Stimulated activated CD4-positive, alpha-beta T cell treated with anti-CD3 and anti-CD28 coated beads, Interleukin-1b, Interleukin-23, amount 100 ng/mL, for 1 hour (primary cell): ENCODE measurements around the gene GFRA4.
A peak's percentile ranks its signal among the peaks of the same experiment; 100 is the strongest.

Experiments used
- DNase-seq, 2 donors: peaks; one replicate each; pipeline ENCODE4 v3.0.0-alpha.2; 2020; ENCODE audit warnings: low read depth in 2 of 2

GFRA4 gene, protein sequence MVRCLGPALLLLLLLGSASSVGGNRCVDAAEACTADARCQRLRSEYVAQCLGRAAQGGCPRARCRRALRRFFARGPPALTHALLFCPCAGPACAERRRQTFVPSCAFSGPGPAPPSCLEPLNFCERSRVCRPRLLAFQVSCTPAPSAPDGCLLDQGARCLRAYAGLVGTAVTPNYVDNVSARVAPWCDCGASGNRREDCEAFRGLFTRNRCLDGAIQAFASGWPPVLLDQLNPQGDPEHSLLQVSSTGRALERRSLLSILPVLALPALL

DNA sequence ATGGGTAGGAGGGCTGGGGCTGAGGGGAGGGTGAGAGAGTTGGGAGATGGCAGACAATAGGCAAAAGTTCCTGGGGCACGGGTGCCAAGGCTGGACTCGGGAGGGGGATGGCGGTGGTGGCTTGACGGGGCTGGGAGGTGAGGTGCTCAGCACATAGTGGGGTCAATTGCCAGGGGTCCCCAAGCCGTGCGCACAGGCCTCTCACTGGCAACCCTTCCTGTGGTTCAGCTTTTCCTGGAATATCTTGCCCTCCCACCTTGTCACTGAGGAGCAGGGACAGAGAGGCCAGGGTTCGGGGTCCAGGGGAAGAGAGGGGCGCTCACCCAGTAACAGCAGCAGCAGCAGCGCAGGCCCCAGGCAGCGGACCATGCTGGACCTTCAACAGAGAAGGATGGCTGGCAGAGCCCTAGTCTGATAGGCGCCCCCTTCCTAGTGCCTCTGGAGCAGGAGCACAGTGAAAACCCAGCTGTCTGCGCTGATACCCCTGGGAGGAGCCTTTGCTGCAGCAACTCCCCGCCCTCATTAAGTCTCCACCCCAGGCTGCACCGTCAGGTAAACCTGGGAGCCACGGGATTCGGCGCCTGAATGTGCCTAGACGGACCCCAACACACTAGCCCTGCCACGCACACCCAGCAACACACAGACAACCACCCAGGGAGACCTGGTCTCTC, at the start of gene GFRA4:
TSS of gene GFRA4 (minus strand) at position 369 of the 671 bp plus-strand sequence. CDS start at position 369, 0 bp downstream.
- DNase-seq = no peak

DNA sequence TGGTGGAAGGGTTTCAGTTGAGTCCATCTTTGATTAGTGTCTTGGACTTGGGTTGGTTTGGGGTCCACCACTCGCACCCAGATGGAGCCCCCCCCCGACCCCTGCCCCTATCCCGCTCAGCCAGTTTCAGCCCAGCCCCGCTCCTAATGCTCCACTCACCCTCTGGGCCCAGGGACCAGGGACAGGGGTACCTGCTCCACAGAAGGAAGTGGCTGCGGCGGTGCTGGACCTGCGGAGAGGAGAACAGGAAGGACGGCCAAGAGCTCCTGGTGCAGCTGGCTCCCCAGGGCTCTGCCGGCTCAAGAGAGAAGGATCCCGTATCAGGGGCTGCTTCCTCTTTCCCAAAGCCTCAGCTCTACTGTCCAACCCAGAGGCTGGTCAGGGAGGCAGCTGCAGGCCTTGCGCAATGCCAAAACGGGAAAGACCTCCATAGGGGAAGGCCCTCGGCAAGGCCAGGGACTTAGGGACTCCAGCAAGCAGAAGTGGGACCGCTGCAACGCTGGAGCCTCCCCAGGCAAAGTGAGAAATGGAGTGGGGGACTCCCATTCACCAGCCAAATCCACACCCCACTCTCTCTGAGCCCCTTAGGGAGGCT, 49.2 kb upstream of the GFRA4 start, which contains the start of gene SIGLEC1:
TSS of gene SIGLEC1 (minus strand) at position 322 of the 595 bp plus-strand sequence. CDS start 5,472 bp downstream, outside the sequence.
- no peak for DNase-seq

DNA sequence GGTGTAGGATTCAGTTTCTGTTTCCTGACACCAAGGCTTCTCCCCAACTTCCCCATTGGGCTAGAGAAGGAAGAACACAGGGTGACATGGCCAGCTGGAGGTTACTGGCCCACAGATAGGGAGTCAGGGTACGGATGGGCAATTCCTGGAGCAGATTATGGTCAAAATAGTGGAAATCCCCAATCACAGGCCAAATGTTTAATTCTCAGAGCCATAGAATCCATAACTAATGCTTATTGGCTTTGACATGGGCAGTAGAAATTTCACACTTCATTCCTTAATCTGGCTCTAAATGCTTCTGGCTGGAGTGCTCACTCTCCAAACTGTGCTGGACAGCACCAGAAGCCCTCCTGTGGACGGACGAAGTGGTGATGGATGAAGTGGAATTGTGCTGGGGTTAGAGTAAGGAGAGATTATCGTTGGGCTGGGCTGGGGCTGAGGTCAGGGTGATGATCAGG, 48.3 kb upstream of the GFRA4 start:
- no peak for DNase-seq

DNA sequence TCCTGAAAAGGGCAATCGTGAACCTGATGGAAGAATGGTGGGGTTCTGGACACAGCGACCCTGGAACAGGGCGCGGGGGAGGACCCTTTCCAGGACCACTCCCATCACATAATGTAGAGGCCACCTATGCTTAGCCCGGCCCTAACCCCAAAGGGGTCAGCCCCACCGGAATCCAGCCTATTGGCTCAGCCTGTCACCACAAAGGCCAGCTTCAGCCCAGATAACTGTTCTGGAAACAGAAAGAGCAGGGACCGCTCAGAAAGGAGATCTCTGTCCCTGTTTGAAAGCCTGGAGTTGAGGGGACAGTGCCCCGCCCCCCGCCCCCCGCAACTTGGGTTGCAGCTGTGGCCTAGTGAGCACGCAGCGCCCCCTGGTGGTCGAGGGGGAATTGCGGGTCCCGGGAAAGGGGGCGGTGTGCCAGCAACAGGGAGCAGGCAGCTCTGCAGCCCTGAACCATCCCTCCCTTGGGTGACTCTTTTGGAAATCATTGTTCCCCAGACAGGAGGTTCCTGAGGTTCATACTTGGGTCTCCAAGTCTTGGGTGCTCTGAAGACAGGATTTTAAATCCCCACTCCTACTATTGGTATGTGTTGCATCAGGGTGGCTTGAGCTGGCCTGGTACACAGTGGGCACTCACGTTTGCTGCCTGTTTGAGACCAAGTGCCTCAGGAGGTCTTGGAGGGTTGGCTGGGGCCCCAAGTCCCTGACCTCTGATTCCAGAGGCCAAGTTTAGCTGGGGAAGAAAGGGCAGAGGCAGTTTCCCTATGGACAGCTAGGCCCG, 47.7 kb upstream of the GFRA4 start:
- peak; percentile 45 to 74 for DNase-seq

DNA sequence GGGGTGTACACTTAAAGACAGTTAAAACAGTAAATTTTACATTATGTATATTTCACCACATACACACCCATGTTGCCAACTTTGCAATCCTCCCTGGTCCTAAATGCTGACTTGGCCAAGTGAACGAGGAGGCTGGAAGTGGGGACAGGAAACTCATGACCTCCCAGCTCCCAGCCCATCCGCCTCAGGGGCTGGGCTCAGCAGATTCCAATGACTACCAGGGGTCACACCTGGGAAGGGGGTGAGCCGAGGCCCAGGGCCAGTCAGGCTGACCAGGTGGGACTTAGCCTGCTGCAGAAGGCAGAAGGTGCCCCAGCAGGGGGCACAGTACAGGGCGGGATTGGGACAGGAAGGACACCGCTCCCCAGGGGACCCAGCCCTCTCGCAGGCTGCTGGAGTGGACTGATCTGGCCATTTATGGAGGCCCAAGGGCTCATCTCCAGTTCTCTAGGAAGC, 46.8 kb upstream of the GFRA4 start:
- DNase-seq = no peak

DNA sequence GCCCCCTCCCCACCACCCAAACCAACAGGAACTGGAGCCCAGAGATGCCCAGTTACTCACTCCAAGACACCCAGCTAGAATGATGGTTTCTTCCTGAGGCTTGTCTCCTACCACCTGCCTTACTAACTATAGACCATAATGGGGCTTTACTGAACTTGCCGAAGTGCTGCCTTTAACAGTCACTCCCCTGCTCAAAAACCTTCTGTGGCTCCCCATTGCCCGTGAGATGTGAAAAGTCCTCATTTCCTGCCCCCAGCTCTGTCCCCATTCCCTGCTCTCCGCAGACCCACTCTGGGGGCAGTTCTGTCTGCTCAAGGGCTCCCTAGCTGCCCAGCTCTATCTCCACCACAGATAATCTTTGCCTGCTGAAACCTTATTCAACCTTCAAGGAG, 44.3 kb upstream of the GFRA4 start:
- DNase-seq = no peak

DNA sequence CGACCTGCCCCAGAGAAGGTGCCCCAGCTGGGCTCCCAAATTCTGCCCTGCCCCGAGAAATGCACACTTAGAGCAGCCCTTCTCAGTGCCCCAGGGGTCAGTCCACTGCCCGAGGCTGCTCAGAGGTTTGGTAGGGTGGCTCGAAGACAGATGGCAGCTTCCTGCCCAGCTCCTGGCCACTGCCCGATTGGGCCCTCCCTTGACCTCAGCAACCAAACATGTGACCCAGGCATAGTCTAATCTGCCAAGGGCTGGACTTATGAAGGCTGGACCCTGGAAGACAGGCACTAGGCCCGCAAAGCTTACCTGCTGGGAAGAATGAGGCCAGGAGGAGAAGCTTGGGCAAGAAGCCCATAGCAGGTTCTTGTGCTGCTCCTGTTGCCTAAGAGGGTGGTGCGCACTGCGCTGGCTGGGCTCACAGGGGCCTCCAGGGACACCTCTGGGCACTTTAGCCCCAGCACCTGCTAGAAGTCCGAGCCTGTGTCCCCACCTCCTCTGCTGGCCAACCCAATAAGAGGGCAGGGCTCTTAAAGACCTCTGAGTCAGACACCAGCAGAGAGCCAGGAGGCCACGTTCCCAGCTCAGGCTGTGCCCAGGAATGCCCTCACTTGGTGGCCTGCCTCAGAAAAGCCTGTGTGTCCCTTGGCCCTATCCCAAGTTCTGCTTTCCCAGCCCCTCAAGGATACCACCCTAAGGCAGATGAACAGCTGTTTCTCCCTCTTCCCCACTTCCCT, 43.7 kb upstream of the GFRA4 start:
- no peak for DNase-seq

DNA sequence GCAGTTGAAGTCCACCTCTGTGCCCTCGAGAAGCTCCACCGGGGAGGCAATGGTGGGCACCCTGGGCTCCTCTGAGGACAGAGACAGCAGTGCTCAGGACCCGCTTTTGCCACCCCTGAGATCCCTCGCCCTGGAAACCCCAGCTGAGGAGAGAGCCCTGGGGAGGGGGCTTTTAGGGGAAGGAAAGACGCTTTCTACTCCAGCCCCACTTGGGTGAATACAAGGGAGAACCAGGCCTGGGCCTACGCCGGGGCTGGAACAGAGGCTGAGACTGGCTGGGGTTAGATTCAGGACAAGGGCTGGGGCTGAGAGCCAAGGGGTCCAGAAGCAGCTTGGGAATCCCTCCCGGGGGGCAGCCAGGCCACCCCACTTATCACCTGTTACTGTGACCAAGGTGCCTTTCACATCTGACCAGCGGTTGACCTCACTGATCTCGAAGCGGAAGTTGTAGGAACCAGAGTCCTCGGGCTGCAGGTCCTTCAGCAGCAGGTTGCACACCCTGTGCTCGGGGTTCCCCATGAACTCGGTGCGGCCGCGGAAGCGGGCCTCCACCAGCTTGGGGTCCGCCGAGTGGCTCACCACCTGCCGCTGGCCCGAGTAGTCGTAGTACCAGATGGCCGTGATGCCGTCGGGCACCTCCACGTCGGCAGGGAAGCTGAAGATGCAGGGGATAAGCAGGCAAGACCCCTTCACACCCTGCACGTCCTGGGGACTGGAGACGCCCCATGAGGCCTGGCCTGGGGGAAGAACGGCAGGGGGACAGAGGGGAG, 43.0 kb upstream of the GFRA4 start:
- DNase-seq = no peak

DNA sequence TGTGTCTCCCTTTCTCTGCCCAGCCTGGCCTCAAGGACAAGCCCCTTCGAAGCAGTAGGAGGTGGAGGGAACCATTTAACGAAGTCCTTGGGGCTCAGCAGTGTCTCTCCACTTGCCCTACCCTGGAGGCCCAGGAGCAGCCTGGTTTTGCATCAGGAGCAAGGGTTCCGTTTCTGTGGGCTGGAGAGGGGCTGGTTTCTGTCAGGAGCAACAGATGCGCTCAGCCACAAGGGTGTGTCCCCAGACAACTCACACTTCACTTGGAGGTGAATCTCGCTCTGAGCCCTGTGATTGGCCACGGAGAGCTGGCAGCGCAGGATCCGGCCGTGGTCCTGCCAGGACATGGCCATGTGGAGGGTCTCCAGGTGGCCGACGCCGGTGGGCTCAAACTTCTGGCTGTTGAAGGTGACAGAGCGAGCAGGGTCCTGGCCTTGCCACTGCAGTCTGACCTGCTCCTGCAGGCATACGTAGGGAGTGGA, 42.3 kb upstream of the GFRA4 start:
- DNase-seq = no peak

DNA sequence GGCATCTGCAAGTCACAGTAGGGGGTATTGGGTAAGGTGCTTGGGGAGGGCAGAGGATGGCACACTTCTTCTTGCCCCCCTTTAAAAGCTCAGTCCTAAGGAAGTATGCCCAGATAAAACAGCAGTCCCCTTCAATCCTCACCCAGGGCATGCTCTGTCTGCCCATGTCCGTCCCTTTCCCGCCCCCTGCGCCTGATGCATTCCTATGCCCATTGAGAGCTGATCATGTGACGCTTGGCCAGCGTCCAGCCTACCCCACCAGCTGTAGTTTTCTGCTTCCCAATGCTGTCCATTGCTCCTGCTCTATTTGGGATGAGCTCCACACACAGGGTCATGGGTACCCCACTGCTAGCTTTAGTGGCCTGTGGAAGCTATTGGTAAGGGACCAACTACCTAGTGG, 40.9 kb upstream of the GFRA4 start:
- DNase-seq = no peak

DNA sequence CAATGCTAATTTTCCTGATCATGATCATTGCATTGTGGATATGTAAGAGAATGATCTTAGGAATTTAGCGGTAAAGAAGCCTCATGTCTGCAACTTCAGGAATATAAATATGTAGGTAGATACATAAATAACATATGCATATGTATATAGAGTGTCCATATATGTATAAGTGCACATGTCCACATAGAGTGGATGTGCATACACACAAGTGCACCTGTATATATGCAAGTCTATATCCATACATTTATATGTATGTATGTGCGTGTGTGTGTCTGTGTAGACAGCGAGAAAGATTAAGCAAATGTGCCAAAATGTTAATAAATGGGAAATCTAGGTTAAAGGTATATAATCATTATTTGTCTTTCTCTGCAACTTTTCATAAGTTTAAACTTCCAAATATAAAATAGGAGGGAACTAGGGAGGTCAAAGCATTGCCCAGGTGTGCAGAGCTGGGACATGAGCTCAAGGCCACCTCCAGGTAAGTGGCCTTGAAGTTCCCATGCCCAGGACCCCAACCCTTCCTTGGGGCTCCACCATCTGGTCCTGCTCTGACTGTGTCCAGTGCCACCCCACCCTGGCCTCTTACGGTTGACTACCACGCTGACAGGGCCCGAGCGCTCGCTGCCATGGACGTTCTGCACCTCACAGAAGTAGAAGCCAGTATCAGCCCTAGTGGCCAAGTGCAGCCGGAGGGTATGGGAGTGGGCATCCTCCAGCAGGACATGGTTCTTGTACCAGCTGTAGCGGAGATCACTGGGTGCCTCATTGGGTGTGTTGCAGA, 39.6 kb upstream of the GFRA4 start:
- no peak for DNase-seq

DNA sequence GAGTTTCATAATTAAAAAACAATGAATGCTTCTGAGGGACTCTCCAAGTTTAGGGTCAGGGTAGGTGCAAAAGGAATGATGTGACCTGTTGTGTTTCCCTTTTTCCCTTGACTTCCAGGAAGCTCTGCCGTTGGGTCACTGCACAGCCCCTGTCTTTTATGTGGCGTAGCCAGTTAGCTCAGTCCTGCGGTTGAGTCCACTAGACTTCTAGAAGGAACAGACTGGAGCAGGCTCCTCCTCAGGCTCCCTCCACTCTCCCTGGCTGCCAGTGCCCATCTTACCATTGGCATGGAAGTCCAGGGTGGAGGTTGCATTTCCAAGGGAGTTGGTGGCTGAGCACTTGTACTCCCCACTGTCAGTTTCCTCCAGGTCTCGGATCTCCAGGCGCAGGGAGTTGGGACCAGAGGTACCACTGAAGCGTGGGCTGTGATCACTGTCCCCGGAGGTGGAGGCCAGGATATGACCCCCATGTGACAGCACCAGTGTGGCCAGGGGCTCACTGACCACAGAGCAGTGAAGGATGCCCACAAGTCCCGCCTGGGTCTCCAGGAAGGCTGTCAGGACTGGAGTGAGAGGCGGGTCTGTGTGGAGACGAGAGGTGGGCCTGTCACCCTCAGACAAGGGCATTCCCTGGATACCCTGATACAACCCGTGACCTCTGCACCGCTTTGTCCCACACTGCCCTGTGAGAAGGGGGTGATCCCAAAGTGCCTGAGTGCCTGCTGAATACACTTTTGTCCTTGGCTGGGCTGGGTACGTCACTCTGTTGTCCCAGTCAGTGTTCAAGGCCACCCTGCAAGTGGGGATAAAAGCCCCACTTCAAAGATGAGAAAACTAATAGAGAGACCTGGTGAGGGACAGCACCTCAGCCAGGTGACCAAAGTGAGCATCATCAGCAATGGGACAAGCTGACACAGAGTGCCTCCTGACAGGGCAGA, 38.1 kb upstream of the GFRA4 start:
- no peak for DNase-seq

DNA sequence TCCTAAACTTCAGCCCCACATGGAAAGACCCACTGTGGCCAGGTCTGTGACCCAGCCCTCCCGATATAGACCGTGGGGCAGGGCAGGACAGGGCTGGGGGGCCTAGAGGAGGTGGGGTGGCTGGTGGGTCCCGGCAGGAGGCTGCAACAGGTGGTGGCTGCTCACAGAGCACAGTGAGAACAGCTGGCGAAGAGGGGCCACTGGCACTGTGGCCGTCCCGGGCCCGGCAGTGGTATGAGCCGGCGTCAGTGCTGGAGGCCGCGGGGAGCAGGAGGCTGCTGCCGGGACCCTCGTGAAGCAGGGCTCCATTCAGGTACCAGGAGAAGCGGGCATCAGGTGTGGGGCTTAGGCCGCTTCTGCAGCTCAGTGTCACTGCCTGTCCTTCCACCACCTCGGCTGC, 35.8 kb upstream of the GFRA4 start:
- no peak for DNase-seq

DNA sequence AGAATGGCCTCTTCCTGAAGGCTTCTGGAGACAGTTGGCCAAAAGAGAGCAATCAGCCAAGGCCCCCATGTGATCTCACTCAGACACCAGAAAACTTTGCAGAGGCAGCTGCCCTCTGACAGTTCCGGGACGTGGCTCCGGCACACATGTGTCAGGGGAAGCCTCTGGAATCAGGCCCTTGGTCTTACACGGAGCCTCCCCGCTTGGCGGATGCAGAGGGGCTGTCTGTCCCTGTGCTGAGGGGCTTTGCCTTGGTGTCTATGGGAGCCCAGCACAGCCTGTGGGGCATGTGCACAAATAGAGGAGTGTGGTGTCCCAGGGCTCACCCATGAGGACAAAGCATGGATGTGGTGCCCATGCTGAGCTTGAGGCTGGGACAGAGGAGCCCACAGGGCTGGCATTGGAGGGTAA, 35.4 kb upstream of the GFRA4 start:
- no peak for DNase-seq

DNA sequence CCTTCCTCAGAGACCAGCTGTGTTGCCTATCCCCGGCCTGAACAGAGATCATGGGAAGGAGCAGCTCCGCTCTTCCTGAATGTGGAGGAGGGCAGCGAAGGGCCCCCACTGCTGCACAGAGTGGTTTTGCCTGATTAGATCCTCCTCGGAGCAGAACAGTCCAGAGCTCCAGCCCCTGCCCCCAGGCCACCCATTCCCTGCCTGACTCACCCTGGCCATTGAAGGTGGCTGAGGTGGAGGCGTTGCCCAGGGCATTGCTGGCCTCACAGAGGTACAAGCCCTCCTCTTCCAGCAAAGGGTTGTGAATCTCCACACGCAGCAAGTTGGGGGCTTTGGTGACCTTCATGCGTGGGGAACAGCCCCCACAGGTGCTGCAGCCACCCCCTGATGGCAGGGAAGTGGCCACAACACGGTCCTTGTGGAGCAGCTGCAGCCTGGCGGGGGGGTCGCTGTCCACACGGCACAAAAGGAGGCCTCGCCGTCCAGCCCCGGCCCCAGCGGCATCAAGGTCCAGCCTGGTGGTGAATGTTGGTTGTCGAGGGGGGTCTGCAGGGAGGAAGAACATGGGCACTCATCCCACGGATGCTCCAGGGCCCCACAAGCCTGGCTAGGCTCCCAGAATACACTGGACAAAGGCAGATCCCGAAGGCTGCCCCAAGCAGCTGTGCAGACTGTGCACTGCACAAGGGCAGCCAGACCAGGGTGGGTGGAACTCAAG, 34.5 kb upstream of the GFRA4 start:
- DNase-seq = no peak

DNA sequence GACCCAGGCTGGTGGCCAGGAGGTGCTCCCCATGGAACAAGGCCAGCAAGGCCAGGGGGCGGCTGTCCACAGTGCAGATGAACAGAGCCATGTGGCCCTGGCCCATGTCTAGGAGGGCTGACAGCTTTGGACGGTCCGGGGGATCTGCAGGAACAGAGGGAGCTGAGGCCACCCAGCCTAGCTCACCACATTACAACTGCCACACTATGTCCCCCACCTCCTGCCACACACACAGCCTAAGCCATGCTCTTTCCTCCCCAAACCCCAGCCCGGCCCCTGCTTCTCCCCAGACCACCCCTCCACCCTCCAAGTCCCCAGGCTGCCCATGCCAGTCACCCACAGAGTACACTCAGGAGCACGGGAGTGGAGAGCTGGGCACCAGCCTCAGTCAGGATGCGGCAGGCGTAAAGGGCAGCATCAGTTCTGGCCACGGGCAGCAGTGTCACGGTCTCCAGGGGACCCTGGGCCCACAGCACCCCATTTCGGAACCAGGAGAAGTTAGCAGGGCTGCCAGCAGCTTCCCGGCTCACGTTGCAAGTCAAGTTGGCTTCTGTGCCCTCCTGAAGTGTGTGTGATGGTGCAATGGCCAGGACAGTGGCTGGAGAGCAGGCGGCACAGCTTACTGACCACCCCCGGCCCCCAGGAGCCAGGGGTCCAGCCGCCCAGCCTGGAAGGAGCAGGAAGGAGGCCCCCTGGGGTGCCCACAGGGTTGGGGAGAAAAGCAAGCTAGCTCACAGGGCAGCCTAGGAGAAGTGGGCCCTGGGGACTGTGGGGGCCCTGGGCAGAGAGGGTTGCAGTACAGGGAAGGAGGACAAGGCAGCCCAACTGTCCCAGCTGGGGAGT, 33.8 kb upstream of the GFRA4 start:
- no peak for DNase-seq

DNA sequence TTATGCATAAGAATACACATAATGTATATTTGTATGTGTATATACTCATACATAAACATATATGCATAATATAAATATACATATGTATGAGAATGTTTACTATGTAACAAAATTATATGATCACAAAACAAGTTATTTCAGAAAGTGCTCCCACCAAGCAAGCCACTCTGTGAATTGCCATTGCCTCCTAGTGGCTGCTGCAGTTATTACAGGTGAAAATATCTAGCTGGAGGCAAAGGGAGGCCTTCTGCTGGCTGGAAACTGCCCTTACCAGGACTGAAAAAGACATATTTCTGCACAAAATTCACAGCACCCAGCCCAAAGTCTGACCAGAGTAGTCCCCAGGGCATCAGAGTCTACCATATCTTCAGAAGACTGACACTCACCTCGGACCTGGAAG, 33.0 kb upstream of the GFRA4 start:
- no peak for DNase-seq
